Stimulated activated CD4-positive, alpha-beta T cell treated with anti-CD3 and anti-CD28 coated beads, Interleukin-1b, Interleukin-23, amount 100 ng/mL, for 48 hours (primary cell): ENCODE measurements around the gene SPDYE18.
"Not testable (repeated sequence)": the region's sequence is repeated elsewhere in the genome, so short reads cannot be mapped to it uniquely, and the experiment has no call there.

Source experiments
- DNase-seq: peaks from one replicate; pipeline ENCODE4 v3.0.0-alpha.2; 2020

Gene SPDYE18

GRCh38 chr7:77005461-77006057 is 56.8 kb downstream of the SPDYE18 start:
- not testable (repeated sequence) for DNase-seq

DNA sequence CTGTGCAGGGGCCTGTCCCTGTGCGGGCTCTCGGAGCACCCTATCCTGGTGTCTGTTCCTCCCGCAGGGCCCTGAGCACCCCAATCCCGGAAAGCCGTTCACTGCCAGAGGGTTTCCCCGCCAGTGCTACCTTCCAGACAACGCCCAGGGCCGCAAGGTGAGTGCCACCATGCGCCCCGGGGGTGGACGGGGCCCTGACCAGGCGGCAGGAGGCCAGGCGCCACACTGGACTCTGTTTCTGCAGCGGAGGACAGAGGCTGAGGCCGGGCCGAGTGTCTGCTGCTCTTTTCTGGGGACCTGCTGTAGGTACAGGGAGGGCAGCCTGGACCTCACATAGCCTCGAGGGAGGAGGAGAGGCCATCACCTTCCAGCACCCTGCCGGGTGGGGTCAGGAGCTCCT is 58.2 kb downstream of the SPDYE18 start:
- DNase-seq = not testable (repeated sequence)

DNA sequence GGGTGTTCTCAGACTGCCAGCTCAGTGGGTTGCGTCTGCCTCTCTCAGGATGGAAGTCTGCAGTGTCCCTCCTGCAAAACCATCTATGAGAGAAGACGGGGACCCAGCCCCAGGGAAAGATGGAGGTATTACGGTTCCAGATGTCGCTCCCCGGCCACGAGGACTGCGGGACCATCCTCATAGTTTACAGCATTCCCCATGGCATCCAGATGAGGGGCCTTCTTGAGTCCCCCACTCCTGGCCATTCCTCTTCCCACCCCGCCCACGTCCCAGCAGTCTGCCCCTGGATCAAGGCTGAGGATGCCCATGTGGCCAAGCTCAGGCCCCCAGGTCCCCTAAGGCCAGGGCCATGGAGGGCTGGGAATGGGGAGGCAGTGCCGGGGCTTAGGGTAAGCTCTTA is 59.1 kb downstream of the SPDYE18 start:
- DNase-seq = not testable (repeated sequence)

- not testable (repeated sequence) for DNase-seq
Measured at GRCh38 chr7:77002678-77003233, 59.6 kb downstream of the SPDYE18 start.

DNA sequence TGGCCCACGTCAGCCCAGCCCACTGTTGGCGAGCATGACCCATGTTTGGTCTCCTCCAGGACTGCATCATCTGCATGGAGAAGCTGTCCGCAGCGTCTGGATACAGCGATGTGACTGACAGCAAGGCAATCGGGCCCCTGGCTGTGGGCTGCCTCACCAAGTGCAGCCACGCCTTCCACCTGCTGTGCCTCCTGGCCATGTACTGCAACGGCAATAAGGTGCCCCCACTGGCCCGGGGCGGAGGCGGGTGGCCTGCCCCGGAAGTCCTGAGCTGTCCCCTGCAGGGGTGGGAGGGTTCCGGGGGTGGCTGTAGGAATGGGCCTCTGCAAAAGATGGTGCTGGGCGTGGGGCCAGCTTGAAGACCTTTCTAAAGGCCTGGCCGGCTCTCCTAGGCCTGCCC is 60.3 kb downstream of the SPDYE18 start:
- DNase-seq = not testable (repeated sequence)
